Natural killer cell (primary cell): Measurements from ENCODE around the gene ZFYVE1. TPM values are rescaled to one million over a fixed set of nuclear protein-coding genes. Genes with fewer than 3 reads are reported as not detected.
"Not testable (repeated sequence)": the region's sequence is repeated elsewhere in the genome, so short reads cannot be mapped to it uniquely, and the experiment has no call there.

Experiments
- ATAC-seq, 3 donors: fragments of 150-1000 bp in 2 of 3; fragments of 200-7000 bp in 1 of 3; cut with Tn5 transposase; 1 replicate in 1 of 3; 2 replicates in 2 of 3; pipeline ENCODE4 v1.10.0; 2021; ENCODE audit warnings: mild to moderate bottlenecking in 2 of 3, moderate library complexity in 2 of 3
- DNase-seq, 2 donors: peaks; one replicate each; pipeline versions ENCODE4 v3.0.0 to v3.0.0-alpha.2; 2013 to 2021; ENCODE audit warnings: mixed read lengths in 1 of 2
- H3K27ac ChIP-seq: one replicate; pipeline ENCODE4 v1.5.1; 2013; ENCODE audit warnings: mild to moderate bottlenecking, low read length
- H3K27me3 ChIP-seq: one replicate; pipeline ENCODE4 v1.6.1; 2013; ENCODE audit warnings: low read length; ENCODE audit not compliant: control insufficient read depth, insufficient read depth
- H3K36me3 ChIP-seq: one replicate; pipeline ENCODE4 v1.6.1; 2013; ENCODE audit warnings: low read length; ENCODE audit not compliant: control insufficient read depth, insufficient read depth
- H3K4me1 ChIP-seq: one replicate; pipeline ENCODE4 v1.6.1; 2013; ENCODE audit warnings: low read length; ENCODE audit not compliant: control insufficient read depth, insufficient read depth
- H3K4me3 ChIP-seq: one replicate; pipeline ENCODE4 v1.5.1; 2013; ENCODE audit warnings: low read length
- H3K9me3 ChIP-seq: one replicate; pipeline ENCODE4 v1.6.1; 2013; ENCODE audit warnings: low read length; ENCODE audit not compliant: control insufficient read depth, insufficient read depth
- H3K27ac Mint-ChIP-seq, 2 donors: one replicate each; pipeline ENCODE4 v1.8.0; 2022; ENCODE audit warnings: mild to moderate bottlenecking in 2 of 2, mixed read lengths in 2 of 2, moderate library complexity in 1 of 2
- H3K27me3 Mint-ChIP-seq, 2 donors: one replicate each; pipeline ENCODE4 v1.8.0; 2022; ENCODE audit warnings: low read depth in 2 of 2, mixed read lengths in 2 of 2
- H3K36me3 Mint-ChIP-seq: one replicate; pipeline ENCODE4 v1.8.0; 2022; ENCODE audit warnings: mixed read lengths
- H3K4me1 Mint-ChIP-seq, 2 donors: one replicate each; pipeline ENCODE4 v1.8.0; 2022; ENCODE audit warnings: mixed read lengths in 2 of 2
- H3K4me3 Mint-ChIP-seq: one replicate; pipeline ENCODE4 v1.8.0; 2022; ENCODE audit warnings: mild to moderate bottlenecking, moderate library complexity, mixed read lengths
- H3K9me3 Mint-ChIP-seq, 2 donors: one replicate each; pipeline ENCODE4 v1.8.0; 2022; ENCODE audit warnings: mixed read lengths in 2 of 2
- CTCF ChIP-seq: fragments of 200-600 bp; IDR thresholded peaks from one replicate; pipeline ENCODE4 v1.8.0; 2022; ENCODE audit warnings: antibody characterized with exemption
- WGBS: methylation state at CpG from one replicate; pipeline ENCODE4 v1.1.7; 2013; ENCODE audit warnings: missing lambda C conversion rate; ENCODE audit not compliant: insufficient coverage; 5-methylcytosine and 5-hydroxymethylcytosine counted together
- intact Hi-C: fragments of 100-400 bp; cut with micrococcal nuclease; formaldehyde crosslinking; loops from one replicate; pipeline ENCODE4 v1.14.2; 2022
- total RNA-seq, 4 donors: library from RNA; stranded (reverse); fragments of 120-200 nt in 1 of 4; gene quantifications; one replicate each; pipeline versions ENCODE4 v1.2.3 to v1.2.4, GENCODE V29; 2013 to 2022

ZFYVE1 gene
- total RNA-seq, 3 donors from 2014 or later (not counting 1 experiment from before 2014, with no cell fraction given): 24.1 to 28.6 (median 25.6) TPM

GRCh38 chr14:73026243-73026844, 562 bp downstream of the ZFYVE1 start:
- peaks cover 8% of the 10 kb centered on the region for H3K36me3 Mint-ChIP-seq
- Histone ChIP-seq H3K27ac (peak overlapping the region; percentile 27), H3K9me3 (no peaks in the 10 kb centered on the region), H3K4me1 (peaks cover 10% of the 10 kb centered on the region), H3K4me3 (peak overlapping the region; percentile 79), H3K27me3 (no peaks in the 10 kb centered on the region), H3K36me3 (peaks cover 17% of the 10 kb centered on the region)
- H3K27me3 Mint-ChIP-seq: no peaks in the 10 kb centered on the region
- no peak for TF ChIP-seq CTCF
- peak overlapping the region; percentile 90 for H3K4me3 Mint-ChIP-seq
- no peaks in the 10 kb centered on the region for H3K9me3 Mint-ChIP-seq
- H3K27ac Mint-ChIP-seq: peak overlapping the region; percentile 83 to 94
- no peak for DNase-seq
- peaks cover 43 to 45% of the 10 kb centered on the region in 2 donors for H3K4me1 Mint-ChIP-seq
- ATAC-seq: peak in 1 of 3 donors; percentile 1
- WGBS: 9% methylated on average over 14 of the region's 21 CpGs
- intact Hi-C loops: no loop called here

- Mint-ChIP-seq H3K27ac (peak overlapping the region; percentile 83 to 94), H3K4me3 (peak overlapping the region; percentile 90), H3K36me3 (peaks cover 8% of the 10 kb centered on the region), H3K9me3 (no peaks in the 10 kb centered on the region), H3K4me1 (peaks cover 43 to 45% of the 10 kb centered on the region in 2 donors), H3K27me3 (no peaks in the 10 kb centered on the region)
- Histone ChIP-seq H3K9me3 (no peaks in the 10 kb centered on the region), H3K4me3 (no peak overlapping the region), H3K36me3 (peaks cover 20% of the 10 kb centered on the region), H3K27me3 (no peaks in the 10 kb centered on the region), H3K27ac (no peak overlapping the region), H3K4me1 (peaks cover 10% of the 10 kb centered on the region)
- no peak for ATAC-seq
- intact Hi-C loops: no loop called here
- DNase-seq: no peak
- no peak for TF ChIP-seq CTCF
- WGBS: 98% methylated on average over 3 of the region's 3 CpGs
Observed at GRCh38 chr14:73025544-73025943, 1.4 kb downstream of the ZFYVE1 start.

- no peaks in the 10 kb centered on the region for H3K27me3 Mint-ChIP-seq
- peaks cover 10% of the 10 kb centered on the region for H3K4me1 ChIP-seq
- H3K36me3 Mint-ChIP-seq: peaks cover 8% of the 10 kb centered on the region
- H3K27ac Mint-ChIP-seq: peak overlapping the region in 1 of 2 donors; percentile 28
- H3K27me3 ChIP-seq: no peaks in the 10 kb centered on the region
- 93% methylated on average over 3 of the region's 4 CpGs for WGBS
- no peak overlapping the region for H3K4me3 Mint-ChIP-seq
- H3K27ac ChIP-seq: no peak overlapping the region
- no peaks in the 10 kb centered on the region for H3K9me3 ChIP-seq
- H3K36me3 ChIP-seq: peaks cover 27% of the 10 kb centered on the region
- ATAC-seq (no peak), DNase-seq (no peak)
- H3K4me3 ChIP-seq: no peak overlapping the region
- intact Hi-C loops: no loop called here
- peaks cover 49 to 50% of the 10 kb centered on the region in 2 donors for H3K4me1 Mint-ChIP-seq
- TF ChIP-seq CTCF: no peak
- H3K9me3 Mint-ChIP-seq: no peaks in the 10 kb centered on the region
Observed at GRCh38 chr14:73022051-73022450, 4.9 kb downstream of the ZFYVE1 start.

- H3K9me3 ChIP-seq, intact Hi-C loops, DNase-seq, H3K4me3 ChIP-seq, H3K27me3 Mint-ChIP-seq, H3K4me1 ChIP-seq, H3K27me3 ChIP-seq, H3K27ac Mint-ChIP-seq, ATAC-seq, H3K9me3 Mint-ChIP-seq, H3K27ac ChIP-seq, H3K4me3 Mint-ChIP-seq: not testable (repeated sequence)
- WGBS: 98% methylated on average over 10 of the region's 10 CpGs
- H3K36me3 Mint-ChIP-seq: peaks cover 14% of the 10 kb centered on the region
- peaks cover 41% of the 10 kb centered on the region in 2 donors for H3K4me1 Mint-ChIP-seq
- peaks cover 16% of the 10 kb centered on the region for H3K36me3 ChIP-seq
Observed at GRCh38 chr14:73016011-73016410, 10.9 kb downstream of the ZFYVE1 start.

- H3K9me3 ChIP-seq, H3K9me3 Mint-ChIP-seq, ATAC-seq, H3K27ac ChIP-seq, DNase-seq, H3K27ac Mint-ChIP-seq, intact Hi-C loops, H3K27me3 Mint-ChIP-seq, H3K27me3 ChIP-seq, H3K4me3 Mint-ChIP-seq, H3K4me3 ChIP-seq, H3K4me1 ChIP-seq: not testable (repeated sequence)
- Mint-ChIP-seq H3K36me3 (peaks cover 14% of the 10 kb centered on the region), H3K4me1 (peaks cover 41% of the 10 kb centered on the region in 2 donors)
- 89% methylated on average over 14 of the region's 14 CpGs for WGBS
- H3K36me3 ChIP-seq: peaks cover 13% of the 10 kb centered on the region
Observed at GRCh38 chr14:73015552-73015951, 11.4 kb downstream of the ZFYVE1 start.
